Measurements from ENCODE around the gene EGFL8.

Gene EGFL8

GRCh38 chr6:32149092-32149755 lies 15.2 kb upstream of the EGFL8 start:
- H4K20me1 ChIP-seq (ENCODE audit: insufficient read depth, low read length) = no peaks in the 10 kb centered on the region
- no peaks in the 10 kb centered on the region for H3K36me3 ChIP-seq (replicated peaks; ENCODE audit: low read depth, low read length)
- no peaks in the 10 kb centered on the region for H3K79me2 ChIP-seq (ENCODE audit: low read length)
- TF ChIP-seq EZH2phosphoT487 (IDR thresholded peaks at IDR 0.05; ENCODE audit: low read depth) (no peak), CTCF (IDR thresholded peaks at IDR 0.05; ENCODE audit: low read depth, low read length) (no peak)
- no peak overlapping the region for H3K4me2 ChIP-seq (ENCODE audit: low read length)
- no peak overlapping the region for H3K9ac ChIP-seq (ENCODE audit: low read length)
- H3K4me3 ChIP-seq (ENCODE audit: low read length) = no peak overlapping the region
- H3K27ac ChIP-seq (ENCODE audit: low read length) = no peak overlapping the region
- no peak overlapping the region for H2AFZ ChIP-seq (ENCODE audit: low read depth, low read length)
- H3K27me3 ChIP-seq (ENCODE audit: low read depth, low read length) = 0 out of 2 replicates have a peak, but pooled peaks cover 5% of the 10 kb centered on the region
- no peaks in the 10 kb centered on the region for H3K9me3 ChIP-seq (ENCODE audit: insufficient read depth, low read length)
- peaks cover 3% of the 10 kb centered on the region; the same call in 1 of the 2 replicates for H3K4me1 ChIP-seq (ENCODE audit: low read length)

- H3K9me3 ChIP-seq (ENCODE audit: insufficient read depth, low read length) = no peaks in the 10 kb centered on the region
Measured at GRCh38 chr6:32149932-32150870, 14.2 kb upstream of the EGFL8 start.

GRCh38 chr6:32151181-32151862 lies 13.1 kb upstream of the EGFL8 start:
- no peak overlapping the region for H2AFZ ChIP-seq (ENCODE audit: low read depth, low read length)
- H3K27ac ChIP-seq (ENCODE audit: low read length) = no peak overlapping the region
- H3K4me3 ChIP-seq (ENCODE audit: low read length) = no peak overlapping the region
- H3K9ac ChIP-seq (ENCODE audit: low read length) = no peak overlapping the region
- H3K4me2 ChIP-seq (ENCODE audit: low read length) = no peak overlapping the region
- H3K36me3 ChIP-seq (replicated peaks; ENCODE audit: low read depth, low read length) = no peaks in the 10 kb centered on the region
- no peaks in the 10 kb centered on the region for H4K20me1 ChIP-seq (ENCODE audit: insufficient read depth, low read length)
- H3K4me1 ChIP-seq (ENCODE audit: low read length) = peaks cover 8% of the 10 kb centered on the region
- TF ChIP-seq CTCF (IDR thresholded peaks at IDR 0.05; ENCODE audit: low read depth, low read length) = no peak
- no peak for TF ChIP-seq EZH2phosphoT487 (IDR thresholded peaks at IDR 0.05; ENCODE audit: low read depth)
- no peaks in the 10 kb centered on the region for H3K79me2 ChIP-seq (ENCODE audit: low read length)
- H3K9me3 ChIP-seq (ENCODE audit: insufficient read depth, low read length) = no peaks in the 10 kb centered on the region
- H3K27me3 ChIP-seq (ENCODE audit: low read depth, low read length) = 0 out of 2 replicates have a peak, but pooled peaks cover 5% of the 10 kb centered on the region

More at GRCh38 chr6:32149932-32150870, 14.2 kb upstream of the EGFL8 start:
- Histone ChIP-seq H3K79me2 (ENCODE audit: low read length) (no peaks in the 10 kb centered on the region), H4K20me1 (ENCODE audit: insufficient read depth, low read length) (no peaks in the 10 kb centered on the region), H3K4me1 (ENCODE audit: low read length) (peaks cover 7% of the 10 kb centered on the region), H3K9ac (ENCODE audit: low read length) (no peak overlapping the region), H2AFZ (ENCODE audit: low read depth, low read length) (no peak overlapping the region), H3K27me3 (ENCODE audit: low read depth, low read length) (0 out of 2 replicates have a peak, but pooled peaks cover 5% of the 10 kb centered on the region), H3K27ac (ENCODE audit: low read length) (no peak overlapping the region), H3K4me3 (ENCODE audit: low read length) (no peak overlapping the region), H3K4me2 (ENCODE audit: low read length) (no peak overlapping the region), H3K36me3 (replicated peaks; ENCODE audit: low read depth, low read length) (no peaks in the 10 kb centered on the region)
- TF ChIP-seq CTCF (IDR thresholded peaks at IDR 0.05; ENCODE audit: low read depth, low read length) (no peak), EZH2phosphoT487 (IDR thresholded peaks at IDR 0.05; ENCODE audit: low read depth) (no peak)
